ENCODE data around the gene EEF1A2.

- TF ChIP-seq GATA2 (IDR thresholded peaks at IDR 0.05; ENCODE audit: low read depth, low read length) (no peak), GATA3 (IDR thresholded peaks at IDR 0.05; ENCODE audit: low read depth, low read length) (no peak)
Observed at GRCh38 chr20:63469019-63469712, 29.7 kb downstream of the EEF1A2 start.

Data from SH-SY5Y (cell line).